SK-N-MC (cell line): Measurements from ENCODE around the gene NPB.

Experiments
- DNase-seq: peaks from one replicate; pipeline ENCODE4 v3.0.0-alpha.2; 2011; ENCODE audit warnings: low read depth, low spot score
- H3K27ac ChIP-seq: fragments of 200-600 bp; sonication (generic); 2 replicates; pipeline ENCODE4 v1.5.1; 2016; ENCODE audit warnings: mixed run types
- H3K36me3 ChIP-seq: fragments of 200-600 bp; sonication (generic); 2 replicates; pipeline ENCODE4 v1.6.1; 2017; ENCODE audit warnings: antibody characterized with exemption, low read length, mixed read lengths; ENCODE audit not compliant: insufficient read depth
- H3K4me3 ChIP-seq: fragments of 200-600 bp; sonication (generic); 2 replicates; pipeline ENCODE4 v1.5.1; 2016
- H3K9ac ChIP-seq: fragments of 200-600 bp; sonication (generic); 2 replicates; pipeline ENCODE4 v1.8.0; 2017; ENCODE audit warnings: mixed run types, mixed read lengths; ENCODE audit not compliant: insufficient read length
- H3K9me3 ChIP-seq: fragments of 200-600 bp; sonication (generic); 2 replicates; pipeline ENCODE4 v1.6.1; 2017; ENCODE audit warnings: low read depth, mild to moderate bottlenecking, antibody characterized with exemption, low read length, moderate library complexity, mixed read lengths
- EZH2 ChIP-seq: fragments of 200-600 bp; sonication (generic); IDR thresholded peaks from one replicate; pipeline ENCODE4 v1.6.1; 2017; ENCODE audit warnings: antibody characterized with exemption
- FOXP2 ChIP-seq: optimal IDR thresholded peaks from 2 replicates; pipeline ENCODE3; 2011; ENCODE audit warnings: mild to moderate bottlenecking, moderate library complexity; ENCODE audit not compliant: insufficient read depth; ENCODE audit errors: extremely low read length, control extremely low read depth
- POLR2AphosphoS5 ChIP-seq: IDR thresholded peaks from 2 replicates; pipeline ENCODE4 v1.6.1; 2012; ENCODE audit warnings: mild to moderate bottlenecking, low read depth, low read length, borderline replicate concordance

NPB gene

DNA sequence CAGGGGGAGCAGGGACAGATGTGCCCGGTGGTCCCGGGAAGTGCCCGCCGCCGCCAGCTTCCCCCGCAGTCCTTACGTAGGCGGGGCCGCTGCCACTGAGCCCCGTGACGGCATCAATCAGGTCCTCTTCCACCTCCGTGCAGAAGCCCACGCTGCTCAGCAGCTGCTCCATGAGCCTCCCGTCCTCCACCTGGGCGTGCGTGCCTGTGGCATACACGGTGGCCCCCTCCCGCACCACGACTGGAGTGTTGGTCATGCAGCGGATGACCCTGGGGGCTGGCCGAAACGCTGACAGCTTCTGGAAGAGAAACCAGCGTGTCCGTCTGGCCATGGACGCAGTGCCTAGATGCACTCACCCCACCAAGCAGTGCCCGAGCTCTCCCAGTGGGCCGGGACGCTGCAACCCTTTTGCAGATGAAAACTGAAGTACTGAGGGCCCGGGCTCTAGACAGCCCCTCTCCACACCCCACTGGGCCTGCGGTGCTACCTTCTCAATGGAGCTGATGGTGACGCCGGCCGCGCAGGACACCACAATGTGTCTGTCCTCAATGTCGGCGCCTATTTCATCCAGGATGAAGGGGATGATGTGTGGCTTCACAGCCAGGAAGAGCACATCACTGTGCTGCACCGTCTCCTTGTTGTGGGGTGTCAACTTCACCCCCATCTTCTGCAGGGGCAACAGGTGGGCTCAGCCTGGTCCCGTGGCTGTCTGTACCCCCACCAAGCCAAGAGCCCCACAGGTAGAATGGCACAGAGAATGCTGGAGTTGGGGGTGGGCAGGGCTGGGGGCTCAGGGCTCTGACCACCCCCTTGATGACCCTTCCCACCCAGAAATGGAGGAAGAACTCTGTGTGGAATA, 33.0 kb downstream of the NPB start:
- H3K27ac ChIP-seq, result no peak overlapping the region
- no peak for TF ChIP-seq POLR2AphosphoS5
- no peak for TF ChIP-seq FOXP2
- no peak for TF ChIP-seq EZH2
- no peak for DNase-seq
- H3K9ac ChIP-seq, result no peak overlapping the region
- peaks cover 5% of the 10 kb centered on the region; the same call in 1 of the 2 replicates for H3K36me3 ChIP-seq
- no peak overlapping the region for H3K4me3 ChIP-seq
- H3K9me3 ChIP-seq, result no peaks in the 10 kb centered on the region

DNA sequence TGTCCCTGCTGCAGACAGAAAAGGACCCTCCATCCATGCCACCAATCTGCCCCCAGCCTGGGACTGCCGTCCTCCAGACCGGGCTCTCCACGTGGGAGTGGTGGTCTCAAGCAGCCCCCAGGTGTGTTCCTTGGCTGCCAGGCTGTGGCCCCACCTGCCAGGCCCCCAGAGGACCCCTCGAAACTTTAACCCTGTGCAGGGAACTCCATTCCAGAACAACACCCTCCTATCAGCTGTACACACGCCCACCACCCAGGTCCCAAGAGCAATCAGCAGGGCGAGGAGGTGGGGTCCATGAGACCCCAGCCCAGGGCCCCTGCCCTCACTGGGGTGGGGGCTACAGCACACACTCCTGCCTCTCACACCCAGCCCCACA, 33.7 kb downstream of the NPB start:
- peak overlapping the region; percentile 95 for H3K4me3 ChIP-seq
- peak overlapping the region; percentile 47 for H3K9ac ChIP-seq
- H3K9me3 ChIP-seq, result no peaks in the 10 kb centered on the region
- TF ChIP-seq FOXP2, result no peak
- peaks cover 5% of the 10 kb centered on the region; the same call in 1 of the 2 replicates for H3K36me3 ChIP-seq
- DNase-seq, result no peak
- no peak overlapping the region for H3K27ac ChIP-seq

DNA sequence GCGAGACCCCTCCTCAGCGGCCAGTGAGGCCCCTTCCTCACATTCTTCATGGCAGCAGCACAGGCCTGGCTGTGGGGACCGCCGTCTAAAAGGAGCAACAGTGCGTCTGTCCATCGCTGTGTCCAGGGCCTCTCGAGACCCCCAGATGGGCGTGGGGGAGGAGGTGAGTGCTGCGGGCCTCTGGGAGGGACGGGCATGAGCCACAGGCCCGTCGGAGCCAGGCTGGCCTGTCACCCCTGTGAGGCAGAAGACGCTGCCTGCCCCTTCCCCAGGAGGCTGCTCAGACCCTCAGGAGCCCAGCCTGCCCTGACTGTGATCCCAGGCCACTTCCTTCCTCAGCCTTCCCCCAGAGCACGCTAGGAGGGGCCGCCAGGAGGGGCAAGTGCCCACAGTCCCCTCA, 37.2 kb downstream of the NPB start:
- Histone ChIP-seq H3K36me3 (peaks cover 5% of the 10 kb centered on the region; the same call in 1 of the 2 replicates), H3K27ac (no peak overlapping the region), H3K9ac (no peak overlapping the region), H3K9me3 (no peaks in the 10 kb centered on the region), H3K4me3 (no peak overlapping the region)
- TF ChIP-seq EZH2, result no peak
- no peak for TF ChIP-seq FOXP2
- TF ChIP-seq POLR2AphosphoS5, result no peak
- no peak for DNase-seq

DNA sequence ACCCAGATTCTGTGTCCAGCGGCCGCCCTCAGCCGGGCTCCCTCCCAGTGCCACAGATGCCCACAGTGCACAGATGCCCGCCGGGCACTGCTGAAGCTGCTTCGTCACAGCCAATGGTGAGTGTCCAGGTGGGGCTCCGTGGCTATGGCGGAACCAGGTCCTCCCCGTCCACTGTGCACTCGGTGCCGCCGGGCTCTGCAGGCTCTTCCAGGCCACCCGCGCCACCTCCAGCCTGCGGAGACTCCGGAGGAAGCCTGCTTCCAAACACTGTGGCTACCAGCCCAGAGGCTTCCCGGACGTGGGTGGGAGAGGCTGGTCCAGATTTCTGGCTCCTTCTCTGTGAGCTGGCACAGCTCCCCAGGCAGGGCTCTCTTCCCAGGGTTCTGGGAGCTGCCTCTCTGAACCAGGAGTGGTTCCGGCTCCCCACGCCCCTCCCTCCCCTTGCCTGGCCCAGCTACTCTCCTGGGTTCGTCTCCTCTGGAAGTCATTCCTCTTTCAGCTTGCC, 37.9 kb downstream of the NPB start:
- no peaks in the 10 kb centered on the region for H3K9me3 ChIP-seq
- H3K27ac ChIP-seq, result no peak overlapping the region
- TF ChIP-seq FOXP2 (no peak), POLR2AphosphoS5 (no peak), EZH2 (no peak)
- DNase-seq, result no peak
- no peak overlapping the region for H3K4me3 ChIP-seq
- peaks cover 5% of the 10 kb centered on the region; the same call in 1 of the 2 replicates for H3K36me3 ChIP-seq
- no peak overlapping the region for H3K9ac ChIP-seq

DNA sequence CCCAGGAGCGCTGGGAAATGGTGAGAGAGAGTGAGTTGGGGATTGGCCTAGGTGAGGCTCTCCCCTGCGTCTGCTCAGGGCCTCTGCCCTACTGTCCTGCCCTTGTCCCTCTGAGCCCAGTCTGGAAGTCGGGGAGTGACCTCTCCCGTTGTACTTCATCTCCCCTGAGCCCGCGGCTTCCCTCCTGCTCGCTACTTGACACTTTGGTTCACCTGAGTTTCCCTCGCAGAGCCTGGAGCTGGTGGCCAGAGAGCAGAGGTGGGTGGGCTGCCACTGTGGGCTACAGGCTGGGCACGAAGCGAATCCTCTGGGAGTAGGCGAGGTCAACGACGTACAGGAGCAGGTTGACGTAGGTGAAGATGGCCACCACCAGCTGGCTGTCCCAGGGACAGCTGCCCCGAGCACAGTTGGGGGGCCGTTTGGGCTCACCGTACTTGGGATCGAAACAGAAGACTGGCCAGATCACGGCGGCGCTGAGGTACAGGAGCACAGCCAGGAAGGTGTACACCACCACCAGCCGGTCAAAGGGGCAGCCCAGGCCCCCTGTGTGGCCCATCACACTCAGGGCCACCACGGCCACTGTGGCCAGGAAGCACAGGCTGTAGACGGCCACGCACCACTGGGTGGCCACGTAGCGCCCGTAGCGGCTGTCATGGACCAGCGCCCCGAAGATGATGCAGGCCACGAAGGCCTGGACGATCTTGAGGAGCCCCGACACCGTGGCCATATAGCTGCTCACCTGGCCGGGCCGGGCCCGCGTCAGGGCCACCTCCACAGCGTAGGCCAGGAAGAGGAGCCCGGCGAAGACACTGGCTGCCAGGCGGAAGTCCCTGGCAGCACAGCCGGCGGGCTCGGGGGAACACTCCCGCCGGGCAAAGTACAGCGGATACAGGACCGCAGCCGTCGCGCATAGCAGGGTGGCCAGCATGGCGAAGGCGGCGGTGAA, 38.8 kb downstream of the NPB start:
- no peaks in the 10 kb centered on the region for H3K9me3 ChIP-seq
- no peak overlapping the region for H3K27ac ChIP-seq
- TF ChIP-seq POLR2AphosphoS5 (no peak), EZH2 (no peak), FOXP2 (no peak)
- DNase-seq, result no peak
- no peak overlapping the region for H3K4me3 ChIP-seq
- no peak overlapping the region for H3K9ac ChIP-seq
- H3K36me3 ChIP-seq, result no peaks in the 10 kb centered on the region; the same call in 1 of the 2 replicates

DNA sequence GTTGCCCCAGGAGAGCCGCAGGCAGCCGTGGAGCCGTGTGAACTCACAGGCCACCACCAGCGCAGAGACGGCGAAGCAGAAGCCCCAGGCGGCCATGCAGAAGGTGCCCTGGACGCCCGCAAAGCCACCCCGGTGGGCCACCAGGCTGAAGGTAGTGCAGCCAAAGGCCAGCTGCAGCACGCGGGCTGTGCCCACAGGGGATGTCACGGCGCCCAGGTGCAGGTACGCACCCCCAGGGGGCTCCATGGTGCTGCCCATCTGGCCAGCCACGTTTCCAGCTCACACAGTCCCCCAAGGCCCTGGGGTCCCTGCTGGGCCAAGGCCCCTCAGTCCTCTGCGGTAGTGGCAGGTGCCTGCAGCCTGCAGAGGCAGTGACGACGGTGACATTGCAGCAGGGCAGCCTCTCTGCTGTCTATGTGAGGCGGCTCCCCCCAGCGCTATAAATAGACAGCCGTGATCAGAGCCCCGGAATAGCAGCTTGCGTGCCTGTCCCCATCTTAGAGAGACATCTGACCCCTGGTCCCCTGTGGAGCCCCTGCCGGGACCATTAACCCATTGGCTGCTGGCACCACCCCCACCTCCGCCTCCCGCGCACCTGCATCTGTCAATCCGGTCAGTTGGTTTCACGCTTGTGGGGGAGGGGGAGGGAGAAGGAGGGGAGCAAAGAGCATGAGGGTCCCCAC, 39.6 kb downstream of the NPB start:
- Histone ChIP-seq H3K4me3 (no peak overlapping the region), H3K27ac (no peak overlapping the region), H3K36me3 (no peaks in the 10 kb centered on the region), H3K9ac (no peak overlapping the region), H3K9me3 (no peaks in the 10 kb centered on the region)
- DNase-seq, result no peak
- TF ChIP-seq FOXP2 (no peak), EZH2 (no peak), POLR2AphosphoS5 (no peak)

DNA sequence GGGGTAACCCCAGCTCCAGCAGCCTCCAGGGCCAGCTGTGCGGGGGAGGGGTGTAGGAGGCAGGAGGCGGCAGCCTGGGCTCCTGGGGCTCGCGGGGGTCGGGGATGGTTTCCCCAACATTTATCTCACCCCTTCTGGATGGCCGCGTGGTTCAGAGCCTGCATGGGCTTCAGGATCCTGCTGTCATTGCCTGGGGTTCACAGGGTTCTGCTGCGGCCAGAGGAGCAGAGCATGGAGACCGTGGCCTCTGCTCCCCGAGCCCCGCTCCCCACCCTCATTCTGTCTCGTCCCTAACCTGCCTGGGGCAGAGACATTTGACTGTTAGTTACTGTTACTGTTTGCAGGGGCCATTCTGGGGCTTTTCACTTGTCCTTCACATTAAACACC, 40.1 kb downstream of the NPB start:
- no peak overlapping the region for H3K27ac ChIP-seq
- no peak overlapping the region for H3K4me3 ChIP-seq
- H3K36me3 ChIP-seq, result no peaks in the 10 kb centered on the region
- DNase-seq, result no peak
- no peaks in the 10 kb centered on the region for H3K9me3 ChIP-seq
- TF ChIP-seq FOXP2 (no peak), POLR2AphosphoS5 (no peak), EZH2 (no peak)
- no peak overlapping the region for H3K9ac ChIP-seq
